Measurements from ENCODE around the gene MRPS11. TPM values are rescaled to one million over a fixed set of nuclear protein-coding genes. Genes with fewer than 3 reads are reported as not detected.
A peak's percentile ranks its signal among the peaks of the same experiment; 100 is the strongest.
"Not testable (repeated sequence)": the region's sequence is repeated elsewhere in the genome, so short reads cannot be mapped to it uniquely, and the experiment has no call there.

Gene MRPS11
- total and polyA plus RNA-seq, 2 experiments from 2014 or later, result 24.9 to 76.6 TPM

DNA sequence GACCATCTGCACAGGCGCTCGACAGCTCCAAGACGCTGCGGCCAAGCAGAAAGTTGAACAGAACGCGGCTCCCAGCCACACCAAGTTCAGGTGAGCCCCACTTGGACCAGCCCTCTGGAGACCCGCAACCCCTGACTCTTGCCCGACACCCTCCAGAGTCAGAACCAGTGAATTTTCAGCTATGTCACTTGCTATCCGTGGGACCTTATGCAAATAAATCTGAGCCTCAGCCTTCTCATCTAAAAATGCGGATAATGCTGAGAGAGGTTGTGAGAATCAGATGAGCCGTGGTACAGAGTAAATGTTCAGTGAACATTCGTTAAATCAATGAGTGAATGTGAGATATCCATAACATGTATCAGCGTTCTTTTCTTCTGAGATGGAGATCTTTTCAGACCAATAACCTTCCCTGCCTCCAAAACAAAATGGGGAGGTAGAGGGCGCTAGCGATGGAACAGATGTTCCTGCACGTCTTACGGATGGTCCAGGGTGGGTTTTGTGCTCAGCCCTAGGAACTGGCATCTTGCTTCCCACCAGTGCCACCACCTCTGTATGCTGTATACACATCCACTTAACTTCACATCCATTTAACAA is 524 bp downstream of the MRPS11 start:
- Histone ChIP-seq H3K27me3 (replicated peaks; ENCODE audit: insufficient read depth) (no peaks in the 10 kb centered on the region), H3K4me2 (ENCODE audit: unreplicated experiment) (peak overlapping the region; percentile 97), H3K4me3 (peak overlapping the region; percentile 99), H3K9me2 (ENCODE audit: insufficient read depth) (no peaks in the 10 kb centered on the region), H3F3A (ENCODE audit: insufficient read depth) (peaks cover 13% of the 10 kb centered on the region), H3K4me1 (ENCODE audit: insufficient read depth) (peaks cover 20% of the 10 kb centered on the region), H3K79me2 (ENCODE audit: insufficient read depth) (peaks cover 72% of the 10 kb centered on the region), H3K27ac (peak overlapping the region; percentile 71), H3K36me3 (ENCODE audit: low read depth) (peaks cover 8% of the 10 kb centered on the region; the same call in 1 of the 2 replicates), H3K9me3 (ENCODE audit: low read depth) (no peaks in the 10 kb centered on the region), H2AFZ (peak overlapping the region; percentile 98), H4K20me1 (ENCODE audit: insufficient read depth) (no peaks in the 10 kb centered on the region), H3K9ac (peak overlapping the region; percentile 90)
- 8 to 9% methylated on average over 17 of the region's 17 CpGs for WGBS, 2 experiments (ENCODE audit: low coverage in 1 of 2, low lambda C conversion rate in 2 of 2, missing lambda C conversion rate in 2 of 2)
- TF ChIP-seq EZH2 (IDR thresholded peaks at IDR 0.05; ENCODE audit: insufficient read depth, poor library complexity, severe bottlenecking), result no peak
- TF ChIP-seq EZH2phosphoT487 (IDR thresholded peaks at IDR 0.05; ENCODE audit: insufficient read depth, low read depth), result no peak
- DNase-seq, result peak; percentile 52
- in situ Hi-C loops (cut with MboI), result no loop called here

DNA sequence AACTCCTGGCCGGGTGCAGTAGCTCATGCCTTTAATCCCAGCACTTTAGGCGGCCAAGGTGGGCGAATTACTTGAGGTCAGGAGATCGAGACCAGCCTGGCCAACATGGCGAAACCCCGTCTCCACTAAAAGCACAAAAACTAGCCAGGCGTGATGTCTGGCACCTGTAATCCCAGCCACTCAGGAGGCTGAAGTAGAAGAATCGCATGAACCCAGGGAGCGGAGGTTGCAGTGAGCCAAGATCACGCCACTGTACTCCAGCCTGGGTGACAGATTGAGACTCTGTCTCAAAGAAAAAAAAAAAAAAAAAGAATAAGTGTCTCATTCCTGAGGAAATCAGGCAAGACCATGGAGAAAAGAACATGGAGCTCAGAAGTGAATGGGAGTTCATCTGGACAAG is 1.2 kb downstream of the MRPS11 start:
- H3K79me2 ChIP-seq (ENCODE audit: insufficient read depth), result peaks cover 72% of the 10 kb centered on the region

DNA sequence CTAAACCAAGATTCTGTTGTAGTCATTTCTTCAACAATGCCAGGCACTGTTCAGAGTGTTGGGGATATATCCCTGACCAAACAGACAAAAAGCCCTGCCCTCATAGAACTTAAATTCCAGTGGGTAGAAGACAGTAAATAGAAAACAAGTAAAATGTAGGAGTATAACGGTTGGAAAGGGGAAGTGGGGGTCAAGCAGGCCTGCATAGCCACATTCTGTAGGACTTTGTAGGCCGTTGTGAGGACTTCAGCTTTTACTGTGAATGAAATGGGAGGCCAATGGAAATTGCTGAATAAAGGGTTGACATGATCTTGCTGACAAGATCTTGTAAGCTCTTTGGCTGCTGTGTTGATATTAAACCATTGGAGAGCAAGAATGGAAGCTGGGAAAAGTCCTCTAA is 1.8 kb downstream of the MRPS11 start:
- H3K27me3 ChIP-seq (replicated peaks; ENCODE audit: insufficient read depth), result no peaks in the 10 kb centered on the region
- 0 out of 2 replicates have a peak, but pooled peaks cover 6% of the 10 kb centered on the region for H3K36me3 ChIP-seq (ENCODE audit: low read depth)
- H2AFZ ChIP-seq, result no peak overlapping the region
- H3F3A ChIP-seq (ENCODE audit: insufficient read depth), result peaks cover 13% of the 10 kb centered on the region
- DNase-seq, result no peak
- H3K4me3 ChIP-seq, result no peak overlapping the region
- no peaks in the 10 kb centered on the region for H3K9me2 ChIP-seq (ENCODE audit: insufficient read depth)
- no peak overlapping the region for H3K27ac ChIP-seq
- no peak overlapping the region for H3K4me2 ChIP-seq (ENCODE audit: unreplicated experiment)
- in situ Hi-C loops (cut with MboI), result no loop called here
- no peaks in the 10 kb centered on the region for H4K20me1 ChIP-seq (ENCODE audit: insufficient read depth)
- 94 to 98% methylated on average over 2 of the region's 2 CpGs for WGBS, 2 experiments (ENCODE audit: low coverage in 1 of 2, low lambda C conversion rate in 2 of 2, missing lambda C conversion rate in 2 of 2)
- no peaks in the 10 kb centered on the region for H3K9me3 ChIP-seq (ENCODE audit: low read depth)
- peaks cover 20% of the 10 kb centered on the region for H3K4me1 ChIP-seq (ENCODE audit: insufficient read depth)
- TF ChIP-seq EZH2phosphoT487 (IDR thresholded peaks at IDR 0.05; ENCODE audit: insufficient read depth, low read depth) (no peak), EZH2 (IDR thresholded peaks at IDR 0.05; ENCODE audit: insufficient read depth, poor library complexity, severe bottlenecking) (no peak)
- H3K79me2 ChIP-seq (ENCODE audit: insufficient read depth), result peaks cover 72% of the 10 kb centered on the region
- no peak overlapping the region for H3K9ac ChIP-seq

More for the DNA sequence above, 1.2 kb downstream of the MRPS11 start:
- Histone ChIP-seq H3K9ac (peak overlapping the region; percentile 90; the same call in 1 of the 2 replicates), H3F3A (ENCODE audit: insufficient read depth) (peaks cover 13% of the 10 kb centered on the region), H3K4me3 (peak overlapping the region; percentile 99), H3K4me2 (ENCODE audit: unreplicated experiment) (peak overlapping the region; percentile 97), H3K4me1 (ENCODE audit: insufficient read depth) (peaks cover 20% of the 10 kb centered on the region)
- H3K9me2 ChIP-seq (ENCODE audit: insufficient read depth); H3K36me3 ChIP-seq (ENCODE audit: low read depth); H2AFZ ChIP-seq; H4K20me1 ChIP-seq (ENCODE audit: insufficient read depth); H3K27ac ChIP-seq; H3K9me3 ChIP-seq (ENCODE audit: low read depth); H3K27me3 ChIP-seq (replicated peaks; ENCODE audit: insufficient read depth); in situ Hi-C loops (cut with MboI); DNase-seq: not testable (repeated sequence)
- WGBS, 2 experiments (ENCODE audit: low coverage in 1 of 2, low lambda C conversion rate in 2 of 2, missing lambda C conversion rate in 2 of 2), result 91 to 97% methylated on average over 10 of the region's 10 CpGs

DNA sequence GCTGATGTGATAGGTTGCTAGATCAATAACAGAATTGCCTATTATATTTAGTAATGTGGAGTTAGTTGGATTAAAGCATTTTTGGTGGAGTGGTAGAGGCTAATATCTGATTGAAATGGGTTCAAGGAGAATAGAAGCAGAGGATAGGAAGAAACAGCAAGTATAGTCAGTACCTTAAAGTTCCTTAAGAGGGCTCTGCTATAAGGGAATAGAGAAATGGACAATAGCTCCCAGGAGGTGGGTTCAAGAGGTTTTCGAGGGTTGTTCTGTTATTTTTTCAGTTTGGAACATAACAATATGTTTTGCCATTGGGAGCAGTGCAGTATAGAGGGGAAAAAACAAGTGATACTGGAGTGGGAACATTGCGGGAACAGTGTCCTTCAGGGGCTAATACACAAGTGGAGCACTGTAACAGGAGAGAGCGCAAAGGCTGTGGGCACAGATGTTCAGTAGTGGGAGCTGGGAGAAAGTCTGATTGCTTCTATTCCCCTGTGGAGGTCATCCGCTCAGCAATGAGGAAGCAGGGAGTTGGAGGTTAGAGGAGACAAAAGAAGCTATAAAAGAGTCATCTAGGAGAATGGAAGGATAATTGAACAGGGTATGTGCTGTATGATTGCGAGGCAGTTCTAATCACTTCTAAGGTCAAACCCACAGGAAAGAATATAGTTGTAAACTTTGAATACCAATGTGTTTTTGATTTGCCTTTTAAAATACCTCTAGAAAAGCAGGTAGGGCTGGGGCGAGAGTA is 3.3 kb downstream of the MRPS11 start:
- Histone ChIP-seq H3K27ac (no peak overlapping the region), H3K9me3 (ENCODE audit: low read depth) (no peaks in the 10 kb centered on the region), H3K9me2 (ENCODE audit: insufficient read depth) (no peaks in the 10 kb centered on the region), H3K4me2 (ENCODE audit: unreplicated experiment) (no peak overlapping the region), H3K36me3 (ENCODE audit: low read depth) (no peaks in the 10 kb centered on the region; the same call in 1 of the 2 replicates), H3K4me1 (ENCODE audit: insufficient read depth) (peaks cover 15% of the 10 kb centered on the region), H3K9ac (no peak overlapping the region), H3K27me3 (replicated peaks; ENCODE audit: insufficient read depth) (no peaks in the 10 kb centered on the region), H3F3A (ENCODE audit: insufficient read depth) (peaks cover 13% of the 10 kb centered on the region), H3K4me3 (no peak overlapping the region), H4K20me1 (ENCODE audit: insufficient read depth) (no peaks in the 10 kb centered on the region), H2AFZ (no peak overlapping the region), H3K79me2 (ENCODE audit: insufficient read depth) (peaks cover 58% of the 10 kb centered on the region)
- DNase-seq, result no peak
- in situ Hi-C loops (cut with MboI), result loop anchor here (10.0 kb wide), 1 partner anchor 144 kb away; no protein-coding TSS in a partner anchor
- TF ChIP-seq EZH2phosphoT487 (IDR thresholded peaks at IDR 0.05; ENCODE audit: insufficient read depth, low read depth), result no peak
- TF ChIP-seq EZH2 (IDR thresholded peaks at IDR 0.05; ENCODE audit: insufficient read depth, poor library complexity, severe bottlenecking), result no peak
- 88 to 92% methylated on average over 6 of the region's 6 CpGs for WGBS, 2 experiments (ENCODE audit: low coverage in 1 of 2, low lambda C conversion rate in 2 of 2, missing lambda C conversion rate in 2 of 2)
